ENCODE measurements around the gene KDM5D. TPM values are rescaled to one million over a fixed set of nuclear protein-coding genes. Genes with fewer than 3 reads are reported as not detected.

KDM5D gene
- total RNA-seq (2022; extraction: Qiagen RNA extraction; ENCODE audit: low read depth), result 6.0 to 8.5 TPM (median 7.6 TPM) in 5 replicates

GRCh38 chrY:19744381-19745378 lies at the start of gene KDM5D:
TSS of gene KDM5D (minus strand) at chrY:19744726. CDS start at chrY:19744534, 192 bp downstream.

Measured in A549 treated with CpdA at 1 μM for 4 hours (cell line).